Left lung (tissue), 10 donors: ENCODE data around the gene KAZALD1. TPM values are rescaled to one million over a fixed set of nuclear protein-coding genes. Genes with fewer than 3 reads are reported as not detected.

Experiments used
- ATAC-seq: fragments of 200-7000 bp; cut with Tn5 transposase; one replicate; pipeline ENCODE4 v1.9.1; 2020; ENCODE audit warnings: moderate library complexity
- DNase-seq, 4 donors: peaks; one replicate each; pipeline ENCODE4 v3.0.0-alpha.2; 2013 to 2020
- H3K27ac ChIP-seq, 2 donors: fragments of 200-600 bp; sonication (generic) in 1 of 2; one replicate each; pipeline versions ENCODE4 v1.5.0 to v1.8.0; 2020 to 2021
- H3K27me3 ChIP-seq, 2 donors: fragments of 200-600 bp; sonication (generic) in 1 of 2; one replicate each; pipeline versions ENCODE4 v1.5.0 to v1.8.0; 2020 to 2021
- H3K36me3 ChIP-seq, 2 donors: fragments of 200-600 bp; sonication (generic) in 1 of 2; one replicate each; pipeline versions ENCODE4 v1.5.0 to v1.8.0; 2020 to 2021
- H3K4me1 ChIP-seq, 2 donors: fragments of 200-600 bp; one replicate each; pipeline ENCODE4 v1.8.0; 2021
- H3K4me3 ChIP-seq, 2 donors: fragments of 200-600 bp; sonication (generic) in 1 of 2; one replicate each; pipeline versions ENCODE4 v1.5.0 to v1.8.0; 2020 to 2021; ENCODE audit warnings: mild to moderate bottlenecking in 1 of 2
- H3K9me3 ChIP-seq, 2 donors: fragments of 200-600 bp; sonication (generic) in 1 of 2; one replicate each; pipeline versions ENCODE4 v1.5.0 to v1.8.0; 2020 to 2021
- CTCF ChIP-seq, 2 donors: fragments of 200-600 bp; sonication (generic) in 1 of 2; IDR thresholded peaks; one replicate each; pipeline versions ENCODE4 v1.5.0 to v1.8.0; 2021; ENCODE audit warnings: antibody characterized with exemption in 2 of 2
- intact Hi-C, 2 donors: fragments of 100-400 bp; cut with DNase I; formaldehyde crosslinking; loops; one replicate each; pipeline versions ENCODE4 v1.11.2 to v1.14.2; 2022
- polyA plus RNA-seq, 6 donors: library from polyadenylated mRNA; unstranded; fragments of 120-200 nt; gene quantifications; one replicate each; pipeline ENCODE4 v1.2.1, GENCODE V29; 2013; ENCODE audit not compliant: insufficient read length in 6 of 6
- total RNA-seq, 2 donors: library from RNA; stranded (reverse); fragmentation: NEBNext Ultra II Directional; extraction: Animal tissue kit (Norgen Biotek cat#: 25700); gene quantifications; one replicate each; pipeline ENCODE4 v1.2.1, GENCODE V29; 2021
- donor health status: DM: no; HTN: yes; CAD: no.
- donor health status: DM: no; HTN: no; CAD: no.

KAZALD1 gene
- total and polyA plus RNA-seq, 8 donors: 7.1 to 17.0 (median 12.0) TPM

- DNase-seq (peak in 1 of 4 donors; percentile 20), ATAC-seq (no peak)
- Histone ChIP-seq H3K9me3 (no peaks in the 10 kb centered on the region), H3K27ac (no peak overlapping the region), H3K4me3 (no peak overlapping the region), H3K27me3 (peaks cover 7 to 92% of the 10 kb centered on the region in 2 donors), H3K4me1 (no peaks in the 10 kb centered on the region), H3K36me3 (no peaks in the 10 kb centered on the region)
- TF ChIP-seq CTCF (IDR thresholded peaks at IDR 0.05): no peak
- intact Hi-C loops: no loop called here
These were observed 51.2 kb downstream of the KAZALD1 start for GRCh38 chr10:101112799-101113594.

- H3K36me3 ChIP-seq: no peaks in the 10 kb centered on the region
- DNase-seq (no peak), ATAC-seq (no peak)
- H3K4me1 ChIP-seq: no peaks in the 10 kb centered on the region
- no peaks in the 10 kb centered on the region for H3K9me3 ChIP-seq
- no peak for TF ChIP-seq CTCF (IDR thresholded peaks at IDR 0.05)
- intact Hi-C loops: no loop called here
- H3K27me3 ChIP-seq: peaks cover 7 to 91% of the 10 kb centered on the region in 2 donors
- no peak overlapping the region for H3K4me3 ChIP-seq
- no peak overlapping the region for H3K27ac ChIP-seq
These were observed 52.2 kb downstream of the KAZALD1 start for GRCh38 chr10:101113890-101114403.

- H3K4me1 ChIP-seq: no peaks in the 10 kb centered on the region
- intact Hi-C loops: no loop called here
- no peak for TF ChIP-seq CTCF (IDR thresholded peaks at IDR 0.05)
- no peak overlapping the region for H3K27ac ChIP-seq
- no peaks in the 10 kb centered on the region for H3K9me3 ChIP-seq
- ATAC-seq (no peak), DNase-seq (no peak)
- H3K4me3 ChIP-seq: no peak overlapping the region
- H3K36me3 ChIP-seq: no peaks in the 10 kb centered on the region
- peaks cover 7 to 93% of the 10 kb centered on the region in 2 donors for H3K27me3 ChIP-seq
These were observed 52.9 kb downstream of the KAZALD1 start for GRCh38 chr10:101114646-101115045.

Other genes with a start within 250 kb of the KAZALD1 start
- gene SLF2, start 149.0 kb upstream of the KAZALD1 start, total RNA-seq: 10 to 100 TPM; 26.4 to 35.6 TPM
- 10 to 100 TPM; 54.9 to 70.7 (median 63.2) TPM for gene SLF2, start 149.0 kb upstream of the KAZALD1 start, polyA plus RNA-seq
- 10 to 100 TPM in 1 of 2 donors, 1 to 10 TPM in 1; 2.7 to 18.9 TPM for gene SEMA4G, start 92.5 kb upstream of the KAZALD1 start, total RNA-seq
- gene SEMA4G, start 92.5 kb upstream of the KAZALD1 start, polyA plus RNA-seq: 10 to 100 TPM; 33.4 to 44.2 (median 34.5) TPM
- gene MRPL43, start 74.5 kb upstream of the KAZALD1 start, total RNA-seq: 10 to 100 TPM; 55.0 to 67.9 TPM
- 100 to 1,000 TPM in 1 of 6 donors, 10 to 100 TPM in 5; 75.7 to 103 (median 86.4) TPM for gene MRPL43, start 74.5 kb upstream of the KAZALD1 start, polyA plus RNA-seq
- 1 to 10 TPM; 3.4 to 6.6 TPM for gene TWNK, start 74.4 kb upstream of the KAZALD1 start, total RNA-seq
- 10 to 100 TPM in 5 of 6 donors, 1 to 10 TPM in 1; 9.2 to 12.5 (median 10.6) TPM for gene TWNK, start 74.4 kb upstream of the KAZALD1 start, polyA plus RNA-seq
- gene LZTS2, start 62.2 kb upstream of the KAZALD1 start, total RNA-seq: 10 to 100 TPM; 47.6 to 48.6 TPM
- gene LZTS2, start 62.2 kb upstream of the KAZALD1 start, polyA plus RNA-seq: 10 to 100 TPM; 45.2 to 65.7 (median 59.1) TPM
- gene PDZD7, start 30.9 kb upstream of the KAZALD1 start, total RNA-seq: under 1 TPM; 0.58 to 0.96 TPM
- gene PDZD7, start 30.9 kb upstream of the KAZALD1 start, polyA plus RNA-seq: under 1 TPM; 0.41 to 0.80 (median 0.71) TPM
- gene SFXN3, start 30.8 kb upstream of the KAZALD1 start, total RNA-seq: 10 to 100 TPM; 67.2 to 79.0 TPM
- gene SFXN3, start 30.8 kb upstream of the KAZALD1 start, polyA plus RNA-seq: 10 to 100 TPM; 20.8 to 29.6 (median 22.5) TPM
- gene TLX1, start 69.3 kb downstream of the KAZALD1 start, total RNA-seq: not detected
- gene TLX1, start 69.3 kb downstream of the KAZALD1 start, polyA plus RNA-seq: not detected
- gene LBX1, start 167.5 kb downstream of the KAZALD1 start, total RNA-seq: under 1 TPM; 0.18 to 0.47 TPM
- under 1 TPM; 0.18 to 0.75 (median 0.41) TPM for gene LBX1, start 167.5 kb downstream of the KAZALD1 start, polyA plus RNA-seq